Liver (tissue), 9 donors: ENCODE data around the gene NR1I3. TPM values are rescaled to one million over a fixed set of nuclear protein-coding genes. Genes with fewer than 3 reads are reported as not detected.

Source experiments
- DNase-seq: peaks from one replicate; pipeline ENCODE4 v3.0.0-alpha.2; 2017; ENCODE audit warnings: low spot score
- H3K27ac ChIP-seq, 2 donors: one replicate each; pipeline ENCODE4 v1.7.0; 2013; ENCODE audit warnings: inconsistent platforms in 2 of 2, low read length in 2 of 2, control low read depth in 1 of 2, low read depth in 1 of 2, mild to moderate bottlenecking in 1 of 2
- H3K27me3 ChIP-seq, 4 donors: one replicate each; pipeline versions ENCODE4 v1.6.1 to v1.7.0; 2013; ENCODE audit warnings: low read length in 3 of 4, inconsistent platforms in 1 of 4, mild to moderate bottlenecking in 1 of 4, moderate library complexity in 1 of 4; ENCODE audit not compliant: control insufficient read depth in 4 of 4, insufficient read depth in 4 of 4
- H3K36me3 ChIP-seq, 4 donors: one replicate each; pipeline versions ENCODE4 v1.6.1 to v1.7.0; 2013; ENCODE audit warnings: low read length in 3 of 4, mild to moderate bottlenecking in 3 of 4, low read depth in 1 of 4, moderate library complexity in 1 of 4; ENCODE audit not compliant: control insufficient read depth in 4 of 4, insufficient read depth in 3 of 4
- H3K4me1 ChIP-seq, 4 donors: one replicate each; pipeline versions ENCODE4 v1.6.1 to v1.7.0; 2013; ENCODE audit warnings: low read length in 3 of 4, mild to moderate bottlenecking in 3 of 4, moderate library complexity in 1 of 4; ENCODE audit not compliant: control insufficient read depth in 4 of 4, insufficient read depth in 4 of 4
- H3K4me3 ChIP-seq, 3 donors: one replicate each; pipeline versions ENCODE4 v1.6.1 to v1.7.0; 2013; ENCODE audit warnings: low read length in 3 of 3, control low read depth in 1 of 3, low read depth in 1 of 3, mild to moderate bottlenecking in 1 of 3
- H3K9ac ChIP-seq, 2 donors: one replicate each; pipeline ENCODE4 v1.7.0; 2013; ENCODE audit warnings: low read length in 2 of 2, mild to moderate bottlenecking in 2 of 2, moderate library complexity in 2 of 2, control low read depth in 1 of 2, low read depth in 1 of 2
- H3K9me3 ChIP-seq, 4 donors: one replicate each; pipeline versions ENCODE4 v1.6.1 to v1.7.0; 2013; ENCODE audit warnings: low read length in 3 of 4; ENCODE audit not compliant: control insufficient read depth in 4 of 4
- ATF3 ChIP-seq: IDR thresholded peaks from 2 replicates; pipeline ENCODE4 v1.6.1; 2016; ENCODE audit warnings: antibody characterized with exemption
- EGR1 ChIP-seq, 2 donors: IDR thresholded peaks; 2 replicates each; pipeline ENCODE4 v1.6.1; 2016 to 2018; ENCODE audit warnings: antibody characterized with exemption in 2 of 2, low read depth in 2 of 2
- FOXA1 ChIP-seq: IDR thresholded peaks from 2 replicates; pipeline ENCODE4 v1.6.1; 2016; ENCODE audit warnings: antibody characterized with exemption
- GABPA ChIP-seq, 2 donors: IDR thresholded peaks in 1 of 2; conservative IDR thresholded peaks in 1 of 2; 2 replicates each; pipeline ENCODE4 v1.6.1; 2016; ENCODE audit warnings: antibody characterized with exemption in 2 of 2, mild to moderate bottlenecking in 1 of 2, moderate library complexity in 1 of 2
- HNF4A ChIP-seq, 2 donors: conservative IDR thresholded peaks; 2 replicates each; pipeline ENCODE4 v1.6.1; 2016; ENCODE audit warnings: antibody characterized with exemption in 2 of 2, mild to moderate bottlenecking in 2 of 2
- JUND ChIP-seq, 2 donors: IDR thresholded peaks; 2 replicates each; pipeline ENCODE4 v1.6.1; 2016; ENCODE audit warnings: antibody characterized with exemption in 2 of 2
- MAX ChIP-seq: IDR thresholded peaks from 2 replicates; pipeline ENCODE4 v1.6.1; 2016; ENCODE audit warnings: antibody characterized with exemption
- NR2F2 ChIP-seq: IDR thresholded peaks from 2 replicates; pipeline ENCODE4 v1.6.1; 2016; ENCODE audit warnings: antibody characterized with exemption
- RAD21 ChIP-seq, 2 donors: IDR thresholded peaks; 2 replicates each; pipeline ENCODE4 v1.6.1; 2016; ENCODE audit warnings: antibody characterized with exemption in 2 of 2, mild to moderate bottlenecking in 2 of 2
- REST ChIP-seq: IDR thresholded peaks from 2 replicates; pipeline ENCODE4 v1.6.1; 2016; ENCODE audit warnings: antibody characterized with exemption, mild to moderate bottlenecking
- RXRA ChIP-seq, 2 donors: IDR thresholded peaks; 2 replicates each; pipeline ENCODE4 v1.6.1; 2017 to 2018; ENCODE audit warnings: antibody characterized with exemption in 2 of 2, mild to moderate bottlenecking in 1 of 2
- SP1 ChIP-seq: IDR thresholded peaks from 2 replicates; pipeline ENCODE4 v1.6.1; 2018; ENCODE audit warnings: antibody characterized with exemption, mild to moderate bottlenecking
- TAF1 ChIP-seq: conservative IDR thresholded peaks from 2 replicates; pipeline ENCODE4 v1.6.1; 2016; ENCODE audit warnings: antibody characterized with exemption, mild to moderate bottlenecking
- ZBTB33 ChIP-seq: IDR thresholded peaks from 2 replicates; pipeline ENCODE4 v1.6.1; 2016; ENCODE audit warnings: antibody characterized with exemption
- WGBS: extraction: QIAGEN DNeasy Blood & Tissue Kit; methylation state at CpG from one replicate; pipeline ENCODE4 v1.1.7; 2013; 5-methylcytosine and 5-hydroxymethylcytosine counted together
- polyA plus RNA-seq, 2 donors: library from polyadenylated mRNA; stranded (reverse) in 1 of 2; unstranded in 1 of 2; fragments of 200-250 nt in 1 of 2; fragments of >200 nt in 1 of 2; fragmentation: Nextera tagmentation in 1 of 2; extraction: Ambion mirVana in 1 of 2; gene quantifications; one replicate each; pipeline versions ENCODE4 v1.2.1 to v1.2.3, GENCODE V29; 2013 to 2015
- total RNA-seq, 2 donors: library from RNA; depleted of rRNA; stranded (reverse); fragments of >200 nt; gene quantifications; one replicate each; pipeline ENCODE4 v1.2.3, GENCODE V29; 2014
- donor health status: healthy.
- donor health status: healthy.
- donor health status: healthy.
- donor health status: healthy.
- donor health status: healthy.

The NR1I3 gene
- total and polyA plus RNA-seq, 4 donors = 10.4 to 128 (median 47.7) TPM

GRCh38 chr1:161273402-161273801 lies 35.4 kb upstream of the NR1I3 start:
- no peaks in the 10 kb centered on the region for H3K27me3 ChIP-seq
- H3K4me1 ChIP-seq = no peaks in the 10 kb centered on the region
- no peak overlapping the region for H3K27ac ChIP-seq
- TF ChIP-seq RXRA (IDR thresholded peaks at IDR 0.05) (no peak), NR2F2 (no peak), ZBTB33 (no peak), JUND (IDR thresholded peaks at IDR 0.05) (no peak), EGR1 (IDR thresholded peaks at IDR 0.05; ENCODE audit: low read depth in 2 of 2) (no peak), GABPA (IDR thresholded peaks at IDR 0.05 in 1 of 2, conservative IDR thresholded peaks at IDR 0.05 in 1 of 2) (no peak), SP1 (no peak), REST (no peak), FOXA1 (no peak), MAX (no peak), RAD21 (IDR thresholded peaks at IDR 0.05) (no peak)
- DNase-seq = no peak
- H3K4me3 ChIP-seq = no peak overlapping the region
- WGBS = 69% methylated on average over 3 of the region's 3 CpGs
- H3K36me3 ChIP-seq = no peaks in the 10 kb centered on the region
- no peak overlapping the region for H3K9ac ChIP-seq
- no peaks in the 10 kb centered on the region for H3K9me3 ChIP-seq

GRCh38 chr1:161267321-161267720 lies 29.3 kb upstream of the NR1I3 start:
- Histone ChIP-seq H3K36me3 (no peaks in the 10 kb centered on the region), H3K27ac (no peak overlapping the region), H3K9ac (no peak overlapping the region), H3K9me3 (no peaks in the 10 kb centered on the region), H3K27me3 (no peaks in the 10 kb centered on the region), H3K4me1 (no peaks in the 10 kb centered on the region), H3K4me3 (no peak overlapping the region)
- no peak for TF ChIP-seq GABPA (IDR thresholded peaks at IDR 0.05 in 1 of 2, conservative IDR thresholded peaks at IDR 0.05 in 1 of 2)
- no peak for TF ChIP-seq HNF4A (conservative IDR thresholded peaks at IDR 0.05)
- TF ChIP-seq TAF1 = no peak
- no peak for TF ChIP-seq NR2F2
- no peak for TF ChIP-seq ATF3
- TF ChIP-seq REST = no peak
- no peak for TF ChIP-seq RAD21 (IDR thresholded peaks at IDR 0.05)
- no peak for TF ChIP-seq JUND (IDR thresholded peaks at IDR 0.05)
- no peak for TF ChIP-seq ZBTB33
- WGBS = 75% methylated on average over 3 of the region's 3 CpGs
- DNase-seq = no peak
